Middle frontal gyrus (tissue), 1 donor: ENCODE results near the gene PRCC.
A peak's percentile ranks its signal among the peaks of the same experiment; 100 is the strongest.

Experiments used
- DNase-seq: peaks from one replicate; pipeline ENCODE4 v3.0.0-alpha.2; 2015; ENCODE audit warnings: low spot score; ENCODE audit errors: extremely low spot score

Gene PRCC

GRCh38 chr1:156767101-156767878, at the start of gene PRCC:
PRCC (plus strand) TSS chr1:156767535; CDS start chr1:156767772, 237 bp downstream.
- peak; percentile 100 for DNase-seq

DNA sequence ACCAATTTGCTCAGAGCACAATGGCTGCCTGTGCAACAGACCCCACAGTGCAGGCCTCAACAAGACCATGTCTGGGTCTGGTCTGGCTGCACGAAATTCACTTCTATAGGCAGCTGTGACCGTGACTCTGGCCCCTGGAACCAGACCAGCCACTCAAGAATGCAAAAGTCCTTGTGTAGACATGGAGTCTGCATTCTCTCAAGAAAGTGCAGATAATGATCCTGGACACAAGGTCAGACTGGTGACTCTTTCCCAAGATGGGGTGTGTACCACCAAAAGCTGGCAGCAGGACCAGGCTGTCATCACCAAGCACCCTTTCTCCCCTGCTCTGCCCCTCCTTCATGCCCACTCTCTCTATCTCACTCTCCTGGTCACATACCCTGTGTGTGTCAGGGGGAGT, 46.2 kb upstream of the PRCC start:
- DNase-seq = no peak

- no peak for DNase-seq
Measured at GRCh38 chr1:156721535-156721934, 45.8 kb upstream of the PRCC start.

GRCh38 chr1:156725683-156726280, 41.6 kb upstream of the PRCC start:
- DNase-seq = peak; percentile 74

DNA sequence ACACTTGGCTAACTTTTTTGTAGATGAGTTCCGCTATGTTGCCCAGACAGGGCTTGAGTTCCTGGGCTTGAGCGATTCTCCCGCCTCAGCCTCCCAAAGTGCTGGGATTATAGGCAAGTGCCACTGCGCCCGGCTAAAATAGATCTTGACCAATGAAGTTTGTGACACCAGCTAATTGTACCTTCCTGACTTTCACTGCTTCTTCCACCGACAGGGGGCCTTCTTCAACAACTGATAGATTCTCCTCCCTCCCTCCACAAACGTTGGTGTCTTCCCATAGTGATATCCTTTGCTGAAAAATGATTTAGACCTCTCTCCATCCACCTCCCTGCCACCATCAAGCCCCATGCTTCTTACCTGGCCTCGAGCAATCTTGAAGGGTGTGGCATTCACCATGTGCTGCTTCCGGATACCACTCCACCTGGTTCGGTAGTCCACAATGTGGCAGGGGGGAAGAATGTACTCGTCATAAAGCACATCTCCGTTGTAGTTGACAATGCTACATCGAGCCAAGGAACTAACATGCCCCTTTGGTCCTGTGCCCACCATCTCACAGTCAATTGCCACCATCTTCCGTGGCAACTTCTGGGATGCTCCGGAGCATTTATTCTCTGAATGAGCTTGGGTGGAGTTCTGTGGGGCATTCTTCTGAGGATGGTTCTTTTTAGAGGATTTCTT, 40.6 kb upstream of the PRCC start:
- no peak for DNase-seq

DNA sequence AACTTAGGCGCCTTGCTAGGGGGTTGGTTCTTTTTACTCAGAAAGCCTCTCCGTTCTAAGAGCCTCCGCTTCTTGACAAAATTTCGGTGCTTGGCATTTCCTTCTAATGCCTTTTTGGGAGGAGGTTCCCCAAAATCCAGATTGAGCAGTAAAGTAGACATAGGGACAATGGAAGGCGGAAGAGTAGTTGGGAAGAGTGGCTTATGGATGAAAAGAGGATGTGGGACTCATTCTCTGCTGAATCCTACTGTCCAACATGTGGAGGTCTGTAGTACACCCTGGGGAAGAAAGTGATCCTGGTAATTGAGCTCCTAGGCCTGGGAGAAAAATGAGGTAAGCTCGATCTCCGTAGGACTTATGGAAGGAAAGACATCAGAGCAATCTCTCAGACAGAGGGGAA, 39.8 kb upstream of the PRCC start:
- no peak for DNase-seq

GRCh38 chr1:156727926-156728598, 39.3 kb upstream of the PRCC start, which contains the start of gene METTL25B:
METTL25B (plus strand) TSS chr1:156728469; CDS start chr1:156729105, 636 bp downstream.
- peak; percentile 75 for DNase-seq

- DNase-seq = peak; percentile 93
Measured at GRCh38 chr1:156728599-156729462, 38.5 kb upstream of the PRCC start, which contains the start of gene ISG20L2. ISG20L2 (minus strand) TSS chr1:156728766; CDS start chr1:156727652, 1,114 bp downstream.

- DNase-seq = no peak
Measured at GRCh38 chr1:156733989-156734584, 33.2 kb upstream of the PRCC start.

- no peak for DNase-seq
Measured at GRCh38 chr1:156738407-156738806, 28.9 kb upstream of the PRCC start.

GRCh38 chr1:156738916-156739315, 28.4 kb upstream of the PRCC start:
- no peak for DNase-seq

GRCh38 chr1:156740237-156740740, 27.0 kb upstream of the PRCC start:
- no peak for DNase-seq

DNA sequence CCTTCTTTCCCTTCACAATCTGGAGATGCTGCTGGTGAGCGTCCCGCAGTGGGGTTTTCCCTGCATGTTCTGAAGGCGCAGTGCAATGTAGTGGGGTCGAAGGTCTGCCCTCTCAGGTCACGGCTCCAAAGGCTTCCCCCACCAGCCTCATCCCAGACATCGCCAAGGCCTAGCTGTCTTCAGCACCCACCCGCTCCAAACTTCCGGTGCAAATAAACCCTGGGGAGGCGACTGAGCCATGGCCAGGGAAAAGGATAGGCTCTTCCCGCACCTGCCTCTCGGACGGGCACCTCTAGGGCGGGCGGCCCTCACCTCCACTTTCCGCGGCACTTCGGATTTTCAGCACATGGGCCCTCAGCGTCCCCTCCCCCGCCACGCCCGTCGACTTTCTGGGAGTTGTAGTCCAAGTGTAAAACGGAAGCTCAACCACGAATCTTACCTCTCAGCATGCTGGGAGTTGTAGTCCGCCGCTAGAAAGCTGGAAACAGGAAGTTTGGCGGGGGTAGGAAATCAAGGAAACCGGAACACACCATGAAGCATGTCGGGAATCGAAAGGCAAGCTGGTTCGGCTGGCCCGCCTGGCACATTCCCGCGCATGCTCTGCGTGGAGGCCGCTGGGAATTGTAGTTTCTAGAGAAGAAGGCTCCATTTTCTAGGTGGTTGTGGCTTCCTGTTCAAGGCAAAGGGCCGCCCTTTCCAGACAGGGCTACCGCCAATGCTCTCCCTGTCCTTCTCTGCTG, 26.4 kb upstream of the PRCC start, which contains the start of gene MRPL24:
Gene MRPL24 (minus strand): TSS at position 348 of the 740 bp plus-strand sequence. CDS start 2,384 bp downstream, outside the sequence.
- peak; percentile 99 for DNase-seq

GRCh38 chr1:156741481-156741983, 25.8 kb upstream of the PRCC start:
- no peak for DNase-seq

- DNase-seq = no peak
Measured at GRCh38 chr1:156742017-156742416, 25.3 kb upstream of the PRCC start.

- no peak for DNase-seq
Measured at GRCh38 chr1:156742801-156743200, 24.5 kb upstream of the PRCC start.

DNA sequence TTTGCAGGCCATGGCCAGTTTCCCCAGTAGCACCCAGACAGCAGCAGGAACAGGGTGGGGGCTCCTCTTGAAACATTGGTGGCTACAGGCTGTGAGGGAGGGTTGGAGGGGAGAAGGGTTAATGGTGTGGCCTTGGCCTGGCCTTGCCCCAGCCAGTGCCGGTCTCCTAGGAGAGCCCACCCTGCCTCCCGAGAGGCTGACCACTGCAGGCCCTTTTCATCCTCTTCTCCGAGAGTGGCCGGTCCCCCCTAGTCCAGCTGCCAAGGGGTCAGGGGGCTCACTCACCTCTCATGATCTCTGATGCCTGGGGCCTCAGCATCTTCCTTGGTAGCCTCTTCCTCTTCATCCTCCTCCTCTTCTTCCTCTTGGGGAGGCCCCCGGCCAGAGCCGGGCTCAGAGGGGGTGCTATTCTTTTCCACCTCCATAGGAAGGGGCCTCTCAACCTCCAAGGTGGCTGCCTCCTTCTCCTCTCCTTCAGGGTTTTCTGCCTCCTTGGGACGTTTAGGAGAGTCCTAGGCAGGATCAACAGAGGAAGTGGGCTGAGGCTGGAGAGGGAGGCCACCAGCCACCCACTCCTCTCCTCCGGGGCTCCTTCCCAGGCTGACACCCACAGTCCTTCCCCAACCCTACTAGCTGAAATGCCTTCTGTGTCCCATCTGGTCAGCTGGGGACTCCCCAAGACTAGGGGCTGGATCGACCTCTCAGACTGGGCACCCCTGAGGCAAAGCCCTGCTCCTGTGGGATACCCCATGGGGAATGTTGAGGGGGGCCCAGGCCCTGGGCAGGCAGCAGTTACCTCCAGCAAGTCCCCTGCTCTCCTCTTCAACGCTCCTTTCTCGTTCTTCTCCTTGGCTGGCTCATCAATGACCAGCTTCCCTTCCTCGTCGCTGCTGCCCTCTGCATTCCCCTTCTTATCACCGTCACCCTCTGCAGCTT, 23.7 kb upstream of the PRCC start:
- no peak for DNase-seq

DNA sequence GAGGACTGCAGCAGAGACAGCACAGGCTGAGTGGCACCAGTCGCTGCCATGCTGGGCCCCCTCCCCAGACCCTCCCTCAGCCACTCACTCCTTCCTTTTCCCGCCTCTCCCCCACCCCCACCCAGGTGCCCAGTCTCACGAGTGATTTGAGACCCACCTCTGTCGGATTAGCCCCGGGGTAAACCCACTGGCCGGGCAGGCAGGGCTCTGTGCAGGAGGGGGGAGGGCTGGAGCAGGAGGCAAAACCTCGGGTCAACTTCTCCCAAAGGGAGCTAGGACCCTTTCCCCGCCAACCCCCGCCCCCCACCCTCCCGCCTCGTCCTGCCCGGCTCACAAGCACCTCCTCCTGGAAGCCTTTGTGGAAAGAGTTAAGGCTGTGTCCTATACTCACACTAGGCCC, 23.0 kb upstream of the PRCC start:
- DNase-seq = no peak
